Measurements from ENCODE around the gene CDON. TPM values are rescaled to one million over a fixed set of nuclear protein-coding genes. Genes with fewer than 3 reads are reported as not detected.

Gene CDON
- total RNA-seq, 1 donor = 2.6 TPM

GRCh38 chr11:125929445-125930075 lies 133.1 kb downstream of the CDON start:
- no peak for TF ChIP-seq CTCF (IDR thresholded peaks at IDR 0.05; ENCODE audit: insufficient read depth, low read depth, low read length)
- H3K4me3 ChIP-seq (ENCODE audit: low read depth, low read length) = no peak overlapping the region
- DNase-seq (ENCODE audit: low read depth) = no peak

GRCh38 chr11:125926682-125927081 lies 136.0 kb downstream of the CDON start:
- no peak for TF ChIP-seq CTCF (IDR thresholded peaks at IDR 0.05; ENCODE audit: insufficient read depth, low read depth, low read length)
- no peak for DNase-seq (ENCODE audit: low read depth)
- H3K4me3 ChIP-seq (ENCODE audit: low read depth, low read length) = no peak overlapping the region

- H3K4me3 ChIP-seq (ENCODE audit: low read depth, low read length) = no peak overlapping the region
- no peak for DNase-seq (ENCODE audit: low read depth)
- TF ChIP-seq CTCF (IDR thresholded peaks at IDR 0.05; ENCODE audit: insufficient read depth, low read depth, low read length) = no peak
These were observed 136.9 kb downstream of the CDON start for GRCh38 chr11:125925804-125926203.

- TF ChIP-seq CTCF (IDR thresholded peaks at IDR 0.05; ENCODE audit: insufficient read depth, low read depth, low read length) = no peak
- H3K4me3 ChIP-seq (ENCODE audit: low read depth, low read length) = no peak overlapping the region
- DNase-seq (ENCODE audit: low read depth) = no peak
These were observed 137.4 kb downstream of the CDON start for GRCh38 chr11:125925247-125925740.

GRCh38 chr11:125924384-125925007 lies 138.2 kb downstream of the CDON start:
- no peak overlapping the region for H3K4me3 ChIP-seq (ENCODE audit: low read depth, low read length)
- DNase-seq (ENCODE audit: low read depth) = no peak
- no peak for TF ChIP-seq CTCF (IDR thresholded peaks at IDR 0.05; ENCODE audit: insufficient read depth, low read depth, low read length)

GRCh38 chr11:125923633-125924032 lies 139.0 kb downstream of the CDON start:
- TF ChIP-seq CTCF (IDR thresholded peaks at IDR 0.05; ENCODE audit: insufficient read depth, low read depth, low read length) = no peak
- DNase-seq (ENCODE audit: low read depth) = no peak
- H3K4me3 ChIP-seq (ENCODE audit: low read depth, low read length) = no peak overlapping the region
